GM21576 (cell line): ENCODE measurements around the gene LTA4H.
"Not testable (repeated sequence)": the region's sequence is repeated elsewhere in the genome, so short reads cannot be mapped to it uniquely, and the experiment has no call there.

Source experiments
- ATAC-seq: cut with Tn5 transposase; IDR thresholded peaks from one replicate; pipeline ENCODE4 v1.9.1; 2021; ENCODE audit warnings: mild to moderate bottlenecking, moderate library complexity; ENCODE audit not compliant: unreplicated experiment

LTA4H gene

GRCh38 chr12:96035283-96036236, at the start of gene LTA4H:
LTA4H (minus strand) TSS chr12:96035587; CDS start chr12:96035519, 68 bp downstream.
- ATAC-seq = peak; percentile 95

GRCh38 chr12:96084624-96085023, 49.2 kb upstream of the LTA4H start:
- no peak for ATAC-seq

GRCh38 chr12:96083020-96083719, 47.8 kb upstream of the LTA4H start:
- ATAC-seq = no peak

DNA sequence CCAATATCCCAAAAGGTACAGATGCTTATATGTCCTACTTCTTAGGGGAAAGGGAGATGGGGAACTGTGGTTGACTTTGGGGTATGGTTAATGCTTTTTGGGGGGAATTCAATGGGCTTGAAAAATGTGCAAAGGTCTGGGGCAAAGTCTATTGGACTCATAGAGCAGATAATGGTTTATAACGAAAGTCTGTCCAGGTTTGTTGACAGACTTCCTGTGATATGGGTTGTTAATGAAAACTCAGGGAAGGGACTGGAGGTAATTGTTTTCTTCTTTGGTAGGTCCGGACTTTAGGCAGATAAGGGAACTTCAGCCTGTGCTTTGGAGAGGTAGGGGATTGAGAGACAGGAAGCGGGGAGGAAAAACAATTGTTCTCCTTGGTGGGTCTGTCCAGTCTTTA, 46.2 kb upstream of the LTA4H start:
- ATAC-seq = no peak

- ATAC-seq = no peak
Observed at GRCh38 chr12:96078231-96079135, 43.1 kb upstream of the LTA4H start.

DNA sequence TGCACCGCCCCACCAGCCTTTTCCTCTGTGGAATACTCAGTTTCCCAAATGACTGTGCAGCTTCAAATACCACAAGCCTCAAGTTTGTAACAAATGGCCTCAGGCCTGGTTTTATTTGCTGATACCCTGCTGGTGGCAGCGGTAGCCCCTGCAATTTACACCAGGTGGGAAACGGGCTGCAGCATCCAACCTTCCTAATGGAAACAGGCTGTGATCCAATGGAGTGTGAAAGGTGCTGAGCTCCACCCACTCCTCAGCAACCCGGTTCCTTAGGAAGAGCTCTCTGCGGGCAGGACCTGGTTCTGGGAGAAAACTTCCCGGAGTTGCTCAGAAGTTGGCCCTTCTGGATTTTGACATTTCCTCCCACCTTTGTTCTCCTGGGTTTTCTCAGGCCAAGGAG, 41.7 kb upstream of the LTA4H start:
- no peak for ATAC-seq

- ATAC-seq = no peak
Observed at GRCh38 chr12:96075560-96075959, 40.2 kb upstream of the LTA4H start.

DNA sequence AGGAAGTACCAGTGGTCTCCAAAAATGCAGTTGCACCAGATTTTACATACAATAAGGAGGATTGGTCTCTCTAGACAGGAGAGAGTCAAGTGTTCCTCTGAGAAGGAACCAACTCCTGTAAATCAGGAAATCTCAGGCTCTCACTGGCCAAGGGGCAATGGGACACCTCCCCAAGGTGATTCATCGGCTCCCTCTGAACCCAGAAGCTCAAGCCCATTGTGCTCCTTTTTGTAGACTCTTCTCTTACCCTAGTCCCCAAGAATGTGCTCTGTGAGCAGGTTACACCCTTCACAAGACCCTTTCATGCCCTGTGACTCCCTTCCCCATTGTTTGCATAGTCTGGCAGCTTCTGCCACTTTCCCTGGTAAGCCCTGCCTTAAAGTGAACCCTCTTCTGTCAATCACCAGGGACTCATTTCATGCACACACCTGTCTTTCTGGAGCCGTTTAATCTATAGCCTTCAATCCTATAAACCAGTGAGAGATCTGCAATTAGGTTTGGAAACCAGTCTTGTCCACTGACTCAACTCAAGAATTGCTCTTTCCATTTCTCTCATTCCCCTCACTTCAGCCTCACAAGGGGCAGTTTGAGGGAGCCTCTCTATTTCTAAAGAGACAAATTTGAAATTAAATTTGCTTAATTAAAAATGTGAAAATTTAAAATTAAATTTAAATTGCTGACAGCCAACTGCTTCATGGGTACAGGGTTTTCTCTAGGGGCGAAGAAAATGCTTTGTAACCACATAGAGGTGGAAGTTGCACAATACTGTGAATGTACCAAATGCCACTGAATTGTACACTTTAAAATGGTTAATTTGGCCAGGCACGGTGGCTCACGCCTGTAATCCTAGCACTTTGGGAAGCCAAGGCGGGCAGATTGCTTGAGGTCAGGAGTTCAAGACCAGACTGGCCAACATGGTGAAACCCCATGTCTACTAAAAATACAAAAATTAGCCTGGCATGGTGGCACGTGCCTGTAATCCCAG, 38.3 kb upstream of the LTA4H start:
- ATAC-seq = no peak

DNA sequence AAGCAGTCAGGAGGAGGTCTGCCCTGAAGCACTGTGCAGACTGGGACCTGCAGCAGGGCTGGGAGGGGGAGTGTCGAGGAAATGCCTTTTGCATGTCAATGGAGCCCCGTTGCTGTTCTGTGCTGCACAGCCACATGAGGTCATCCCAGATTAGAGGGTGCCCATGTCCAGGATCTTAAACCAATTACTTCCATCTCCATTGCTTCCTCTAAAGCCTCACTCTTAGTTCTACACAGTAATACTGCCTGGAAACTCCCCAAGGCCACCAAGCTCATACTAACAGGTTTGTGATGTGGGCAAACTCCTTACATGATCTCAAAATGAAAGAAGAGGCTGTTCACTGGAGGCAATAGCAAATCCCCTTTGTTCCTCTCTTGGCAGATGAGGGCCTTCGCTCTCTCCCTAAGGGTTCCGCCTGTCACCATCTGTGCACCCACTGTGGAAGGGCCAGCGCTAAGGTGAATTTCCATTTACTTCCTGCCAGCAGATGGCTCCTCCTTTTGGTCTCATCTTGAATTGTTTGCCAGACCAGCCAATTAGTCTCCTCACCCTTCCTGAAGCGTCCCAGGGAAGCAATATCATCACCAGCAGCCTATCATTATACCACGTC, 35.4 kb upstream of the LTA4H start:
- ATAC-seq = no peak

DNA sequence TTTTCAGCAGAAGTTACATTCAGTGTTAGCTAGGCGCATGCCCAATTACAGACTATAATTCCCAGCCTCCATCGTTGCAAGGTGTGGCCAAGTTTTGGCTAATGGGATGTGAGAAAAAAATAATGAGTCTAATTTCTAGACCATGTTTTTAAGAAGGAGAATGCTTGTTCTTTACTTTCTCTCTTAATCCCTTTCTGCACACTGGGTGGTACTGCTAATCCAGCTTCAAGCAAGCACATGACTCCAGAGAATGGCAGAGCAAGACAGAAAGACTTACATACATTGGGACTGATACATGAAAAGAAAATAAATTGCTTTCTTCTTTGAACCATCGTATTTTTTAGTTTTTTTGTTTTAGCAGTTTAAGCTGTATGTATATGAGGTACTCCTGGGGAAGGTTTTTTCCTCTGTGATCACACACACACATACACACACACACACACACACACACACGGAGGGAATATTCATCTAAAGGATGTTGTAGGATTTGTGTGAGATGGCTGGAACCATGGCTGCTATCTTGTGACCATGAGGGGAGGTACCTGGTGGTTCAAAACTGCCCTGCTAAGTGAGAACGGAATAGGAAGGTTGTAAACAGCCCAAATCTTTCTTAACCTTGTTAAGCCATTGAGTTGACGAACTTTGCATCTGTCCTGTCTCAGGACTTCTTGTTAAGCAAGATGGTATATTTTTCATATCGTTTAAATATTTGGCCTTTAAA, 34.3 kb upstream of the LTA4H start:
- ATAC-seq = no peak

GRCh38 chr12:96068636-96069035, 33.2 kb upstream of the LTA4H start:
- no peak for ATAC-seq

GRCh38 chr12:96068111-96068510, 32.7 kb upstream of the LTA4H start:
- no peak for ATAC-seq

DNA sequence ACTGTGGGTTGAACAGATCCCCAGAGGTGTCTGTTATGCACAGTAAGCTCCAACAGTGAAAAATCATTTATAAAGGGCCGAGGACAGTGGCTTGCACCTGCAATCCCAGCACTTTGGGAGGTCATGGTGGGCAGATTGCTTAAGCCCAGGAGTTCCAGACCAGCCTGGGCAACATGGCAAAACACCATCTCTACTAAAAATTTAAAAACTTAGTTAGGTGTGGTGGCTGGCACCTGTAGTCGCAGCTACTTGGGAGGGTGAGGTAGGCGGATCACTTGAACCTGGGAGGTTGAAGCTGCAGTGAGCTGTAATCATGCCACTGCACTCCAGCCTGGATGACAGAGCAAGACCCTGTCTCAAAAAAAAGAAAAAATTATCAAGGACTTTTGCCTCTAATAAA, 30.4 kb upstream of the LTA4H start:
- not testable (repeated sequence) for ATAC-seq

DNA sequence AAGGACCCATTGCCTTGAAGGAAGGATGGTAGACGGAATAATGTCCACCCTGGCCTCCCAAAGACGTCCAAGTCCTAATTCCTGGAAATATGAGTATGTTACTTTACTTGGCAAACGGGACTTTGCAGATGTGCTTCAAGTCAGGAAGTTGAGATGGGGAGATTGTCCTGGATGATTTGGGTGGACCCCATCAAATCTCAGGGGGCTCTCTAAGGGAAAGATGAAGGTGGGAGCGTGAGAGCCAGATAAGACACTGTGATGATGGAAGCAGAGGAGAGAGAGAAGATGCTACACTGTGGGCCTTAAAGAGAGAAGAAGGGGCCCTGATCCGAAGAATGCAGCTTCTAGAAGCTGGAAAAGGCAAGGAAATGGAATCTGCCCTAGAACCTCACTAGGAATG, 29.6 kb upstream of the LTA4H start:
- no peak for ATAC-seq

DNA sequence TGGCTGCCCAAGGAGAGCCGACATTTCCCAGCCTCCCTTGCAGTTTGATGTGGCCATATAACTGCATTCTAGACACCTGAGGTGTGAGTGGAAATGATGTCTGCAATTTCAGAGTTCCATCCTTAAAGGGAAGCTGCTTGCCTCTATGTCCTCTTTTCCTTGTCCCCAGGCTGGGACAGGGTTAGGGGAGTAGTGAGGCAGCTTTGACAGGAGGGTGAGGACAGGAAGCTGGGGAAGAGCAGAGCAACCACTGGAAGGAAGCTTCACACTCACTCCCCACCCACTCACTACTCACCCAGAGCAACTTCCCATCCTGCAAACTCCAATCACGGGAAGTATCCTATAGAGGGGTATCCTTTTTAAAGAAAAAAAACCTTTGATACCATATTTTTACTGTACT, 28.9 kb upstream of the LTA4H start:
- ATAC-seq = no peak

DNA sequence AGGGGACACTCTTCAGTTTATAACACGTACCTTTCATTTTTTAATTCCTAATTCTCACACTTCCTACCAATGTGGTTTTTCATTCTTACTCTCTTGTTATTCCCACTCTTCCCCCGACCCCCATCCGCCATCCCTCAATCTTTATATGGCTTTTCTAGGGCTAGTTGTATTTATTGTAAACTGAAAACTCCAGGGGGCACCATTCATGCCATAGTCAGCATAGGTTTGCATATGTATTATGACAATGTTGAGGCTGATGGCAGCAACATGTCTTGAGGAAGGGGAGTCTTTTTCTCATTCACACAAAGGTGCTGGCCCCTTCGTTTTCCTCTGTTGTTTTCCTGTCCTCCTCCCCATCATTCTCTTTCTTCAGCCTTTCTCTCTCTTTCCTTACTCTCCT, 27.7 kb upstream of the LTA4H start:
- ATAC-seq = no peak

- peak; percentile 87 for ATAC-seq
Observed at GRCh38 chr12:96061864-96062453, 26.6 kb upstream of the LTA4H start.

GRCh38 chr12:96061323-96061722, 25.9 kb upstream of the LTA4H start:
- no peak for ATAC-seq
